Endothelial cell (in vitro differentiated cells): ENCODE results near the gene CDH26. TPM values are rescaled to one million over a fixed set of nuclear protein-coding genes. Genes with fewer than 3 reads are reported as not detected.

Source experiments
- DNase-seq: peaks from one replicate; pipeline ENCODE4 v3.0.0; 2021; ENCODE audit warnings: low spot score
- H3K27ac Mint-ChIP-seq: one replicate; pipeline ENCODE4 v1.8.0; 2021; ENCODE audit warnings: mixed read lengths, inconsistent platforms; ENCODE audit not compliant: unreplicated experiment
- H3K27me3 Mint-ChIP-seq: one replicate; pipeline ENCODE4 v1.8.0; 2021; ENCODE audit warnings: mild to moderate bottlenecking, moderate library complexity, mixed read lengths, inconsistent platforms; ENCODE audit not compliant: unreplicated experiment
- H3K36me3 Mint-ChIP-seq: one replicate; pipeline ENCODE4 v1.8.0; 2021; ENCODE audit warnings: mild to moderate bottlenecking, low read depth, mixed read lengths, inconsistent platforms; ENCODE audit not compliant: unreplicated experiment
- H3K4me1 Mint-ChIP-seq: one replicate; pipeline ENCODE4 v1.8.0; 2021; ENCODE audit warnings: mild to moderate bottlenecking, mixed read lengths, inconsistent platforms; ENCODE audit not compliant: unreplicated experiment
- H3K4me3 Mint-ChIP-seq: one replicate; pipeline ENCODE4 v1.8.0; 2021; ENCODE audit warnings: mild to moderate bottlenecking, mixed read lengths, inconsistent platforms; ENCODE audit not compliant: unreplicated experiment
- H3K9me3 Mint-ChIP-seq: one replicate; pipeline ENCODE4 v1.8.0; 2021; ENCODE audit warnings: mixed read lengths, inconsistent platforms; ENCODE audit not compliant: unreplicated experiment
- total RNA-seq: library from RNA; stranded (reverse); fragmentation: NEBNext Ultra II Directional; extraction: Animal tissue kit (Norgen Biotek cat#: 25700); gene quantifications from one replicate; pipeline ENCODE4 v1.2.1, GENCODE V29; 2021; ENCODE audit not compliant: unreplicated experiment
- TF ChIP-seq, protein P1 (sequence below): fragments of 200-600 bp; sonication (generic); IDR thresholded peaks from one replicate; pipeline ENCODE4 v1.5.0; 2021; ENCODE audit warnings: antibody characterized with exemption; ENCODE audit not compliant: unreplicated experiment

Gene CDH26
- total RNA-seq, 1 donor from 2014 or later: 5.4 TPM

DNA sequence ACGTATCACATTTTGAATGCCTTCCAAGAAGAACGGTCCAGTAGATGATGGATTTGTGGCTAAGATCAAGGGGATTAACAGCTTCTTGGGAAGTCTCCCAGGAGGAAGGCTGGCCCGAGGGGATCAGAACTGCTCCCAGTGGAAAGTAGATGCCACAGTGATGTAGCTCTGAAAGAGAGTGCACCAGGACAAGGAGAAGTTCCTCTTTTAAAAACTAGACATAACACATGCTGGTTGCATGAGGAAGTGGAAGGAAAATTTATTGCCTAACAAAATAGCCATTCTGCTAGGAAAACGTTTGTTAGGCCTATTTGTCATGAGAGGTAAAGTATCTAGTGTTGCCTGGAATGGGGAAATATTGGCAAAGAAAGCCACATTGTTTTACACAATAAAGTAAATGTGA, 87.8 kb downstream of the CDH26 start:
- peaks cover 23% of the 10 kb centered on the region for H3K4me1 Mint-ChIP-seq
- no peak for DNase-seq
- no peaks in the 10 kb centered on the region for H3K9me3 Mint-ChIP-seq
- H3K4me3 Mint-ChIP-seq: no peak overlapping the region
- no peak overlapping the region for H3K27ac Mint-ChIP-seq
- TF ChIP-seq, protein P1, sequence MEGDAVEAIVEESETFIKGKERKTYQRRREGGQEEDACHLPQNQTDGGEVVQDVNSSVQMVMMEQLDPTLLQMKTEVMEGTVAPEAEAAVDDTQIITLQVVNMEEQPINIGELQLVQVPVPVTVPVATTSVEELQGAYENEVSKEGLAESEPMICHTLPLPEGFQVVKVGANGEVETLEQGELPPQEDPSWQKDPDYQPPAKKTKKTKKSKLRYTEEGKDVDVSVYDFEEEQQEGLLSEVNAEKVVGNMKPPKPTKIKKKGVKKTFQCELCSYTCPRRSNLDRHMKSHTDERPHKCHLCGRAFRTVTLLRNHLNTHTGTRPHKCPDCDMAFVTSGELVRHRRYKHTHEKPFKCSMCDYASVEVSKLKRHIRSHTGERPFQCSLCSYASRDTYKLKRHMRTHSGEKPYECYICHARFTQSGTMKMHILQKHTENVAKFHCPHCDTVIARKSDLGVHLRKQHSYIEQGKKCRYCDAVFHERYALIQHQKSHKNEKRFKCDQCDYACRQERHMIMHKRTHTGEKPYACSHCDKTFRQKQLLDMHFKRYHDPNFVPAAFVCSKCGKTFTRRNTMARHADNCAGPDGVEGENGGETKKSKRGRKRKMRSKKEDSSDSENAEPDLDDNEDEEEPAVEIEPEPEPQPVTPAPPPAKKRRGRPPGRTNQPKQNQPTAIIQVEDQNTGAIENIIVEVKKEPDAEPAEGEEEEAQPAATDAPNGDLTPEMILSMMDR: no peak
- H3K36me3 Mint-ChIP-seq: no peaks in the 10 kb centered on the region
- H3K27me3 Mint-ChIP-seq: peaks cover 2% of the 10 kb centered on the region

DNA sequence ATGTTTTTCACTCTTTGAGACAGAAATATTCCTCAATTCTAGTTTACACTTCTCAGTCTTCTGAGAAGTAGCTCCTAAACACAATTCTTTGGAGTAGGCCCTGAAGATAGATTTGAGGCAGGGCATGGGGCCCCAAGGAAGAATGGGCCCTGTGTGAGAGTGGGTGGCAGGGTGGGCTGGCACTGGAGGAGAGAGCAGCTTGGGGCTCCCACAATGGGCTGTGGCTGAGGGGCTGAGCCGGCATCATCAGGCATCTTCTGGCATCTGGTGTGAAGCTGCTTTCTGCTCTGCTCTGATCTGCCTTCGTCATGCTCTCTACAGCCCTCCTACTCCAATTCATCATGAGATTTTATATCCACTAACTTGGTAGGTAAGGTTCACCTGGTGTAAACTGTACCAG, 88.2 kb downstream of the CDH26 start:
- TF ChIP-seq, protein P1: no peak
- peaks cover 19% of the 10 kb centered on the region for H3K4me1 Mint-ChIP-seq
- H3K27me3 Mint-ChIP-seq: peaks cover 2% of the 10 kb centered on the region
- no peaks in the 10 kb centered on the region for H3K9me3 Mint-ChIP-seq
- H3K27ac Mint-ChIP-seq: no peak overlapping the region
- no peaks in the 10 kb centered on the region for H3K36me3 Mint-ChIP-seq
- DNase-seq: no peak
- no peak overlapping the region for H3K4me3 Mint-ChIP-seq

DNA sequence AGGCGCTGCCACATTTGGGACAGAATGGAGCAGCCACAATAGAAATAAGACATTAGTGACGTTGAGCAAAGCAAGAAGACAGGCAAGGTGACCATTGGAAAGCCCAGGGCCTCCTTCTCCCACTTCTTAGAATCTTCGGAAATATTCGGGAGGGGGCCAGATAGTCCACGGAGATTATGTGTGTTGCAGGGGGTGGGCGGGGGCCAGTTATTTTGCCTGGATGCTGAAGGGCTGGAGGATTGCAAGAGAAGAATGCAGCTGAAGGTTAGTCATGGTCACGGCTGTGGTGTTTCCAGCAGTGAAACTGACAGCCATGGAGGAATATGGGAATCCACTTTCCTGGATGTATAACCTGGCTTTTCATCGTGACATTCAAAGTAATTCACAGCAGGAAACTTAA, 88.6 kb downstream of the CDH26 start:
- TF ChIP-seq, protein P1: no peak
- Mint-ChIP-seq H3K36me3 (no peaks in the 10 kb centered on the region), H3K9me3 (no peaks in the 10 kb centered on the region), H3K4me1 (peaks cover 15% of the 10 kb centered on the region), H3K4me3 (no peak overlapping the region), H3K27me3 (peaks cover 4% of the 10 kb centered on the region), H3K27ac (no peak overlapping the region)
- no peak for DNase-seq

DNA sequence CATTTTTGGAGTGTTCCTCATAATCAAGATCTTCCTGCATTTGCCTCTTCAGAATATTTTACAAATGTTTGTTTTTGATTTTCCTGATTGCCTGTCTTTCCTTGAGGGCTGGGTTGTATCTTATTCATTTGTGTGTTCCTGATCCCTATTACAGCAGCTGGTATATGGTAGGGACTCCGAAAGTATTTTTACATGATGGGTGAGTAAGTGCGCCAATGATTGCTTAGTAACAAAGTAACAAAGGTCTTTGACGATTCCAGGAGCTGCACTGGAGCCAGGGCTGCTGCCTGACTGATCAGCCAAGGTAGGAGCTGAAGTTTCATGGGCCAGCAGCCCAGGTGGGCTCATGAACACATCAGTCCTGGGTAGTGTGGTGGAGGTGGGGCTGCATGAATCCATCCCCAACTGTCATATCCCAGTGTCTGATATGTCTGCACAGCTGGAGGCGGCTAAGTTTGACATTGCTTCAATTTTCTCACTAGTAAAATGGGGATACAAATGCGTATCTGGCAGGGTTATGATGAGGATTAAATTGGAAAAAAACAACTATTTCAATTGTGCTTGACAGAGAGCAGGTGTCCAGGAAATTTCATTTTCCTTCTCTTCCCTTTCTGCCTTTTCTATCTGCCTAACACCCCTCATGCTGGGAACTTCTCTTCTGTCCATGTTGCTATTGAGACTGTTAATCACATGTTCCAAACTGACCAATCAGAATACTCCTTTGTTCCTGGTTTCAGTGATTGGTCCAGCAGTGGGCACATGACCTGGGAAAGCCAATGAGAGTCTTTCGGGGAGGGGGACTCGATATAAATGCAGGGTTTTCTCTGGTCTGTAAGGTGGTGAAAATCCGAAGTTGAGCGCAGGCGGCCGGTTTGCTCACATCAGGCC, 90.7 kb downstream of the CDH26 start:
- Mint-ChIP-seq H3K4me3 (no peak overlapping the region), H3K4me1 (peaks cover 7% of the 10 kb centered on the region), H3K36me3 (no peaks in the 10 kb centered on the region), H3K9me3 (no peaks in the 10 kb centered on the region), H3K27me3 (peaks cover 4% of the 10 kb centered on the region), H3K27ac (no peak overlapping the region)
- TF ChIP-seq, protein P1: no peak
- no peak for DNase-seq

DNA sequence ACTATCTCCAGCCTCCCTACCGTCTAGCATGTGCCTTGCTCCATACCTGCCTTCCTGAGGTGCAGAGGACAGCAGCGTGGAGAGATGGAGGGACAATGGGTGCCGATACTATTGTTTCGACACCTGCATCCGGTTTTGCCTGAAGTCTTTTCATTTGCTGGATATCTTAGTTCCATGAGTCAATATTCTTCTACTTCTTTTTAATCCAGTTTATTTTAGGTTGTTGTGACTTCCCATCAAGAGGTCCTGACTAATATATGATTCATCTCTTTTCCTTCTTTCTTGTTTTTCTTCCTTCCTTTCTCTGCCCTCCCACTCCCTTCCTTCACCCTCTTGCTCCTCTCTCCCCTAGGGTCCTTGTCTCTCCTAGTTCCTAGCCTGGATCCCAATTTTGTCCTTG, 91.4 kb downstream of the CDH26 start:
- Mint-ChIP-seq H3K4me3 (no peak overlapping the region), H3K4me1 (peaks cover 8% of the 10 kb centered on the region), H3K27ac (no peak overlapping the region)

More for the DNA sequence above, 91.4 kb downstream of the CDH26 start:
- no peak for DNase-seq
- TF ChIP-seq, protein P1: no peak
- no peaks in the 10 kb centered on the region for H3K9me3 Mint-ChIP-seq
- H3K36me3 Mint-ChIP-seq: no peaks in the 10 kb centered on the region
- peaks cover 4% of the 10 kb centered on the region for H3K27me3 Mint-ChIP-seq
